ENCODE data around the gene FAM240B. TPM values are rescaled to one million over a fixed set of nuclear protein-coding genes. Genes with fewer than 3 reads are reported as not detected.

Gene FAM240B
- polyA plus RNA-seq, 3 donors, result not detected

- 100% methylated on average over 1 of the region's 4 CpGs for WGBS (ENCODE audit: insufficient coverage)
- no peak overlapping the region for H3K4me3 ChIP-seq (replicated peaks in 1 of 3; ENCODE audit: low read depth in 2 of 3, low read length in 3 of 3)
- H3K4me1 ChIP-seq (ENCODE audit: control insufficient read depth in 1 of 2, insufficient read depth in 2 of 2, low read length in 2 of 2), result peaks cover 0 to 3% of the 10 kb centered on the region in 2 donors
- peaks cover 13% of the 10 kb centered on the region for H3K4me1 Mint-ChIP-seq
- no peak overlapping the region for H3K27ac ChIP-seq (ENCODE audit: low read depth in 1 of 2, low read length in 2 of 2)
- intact Hi-C loops (cut with micrococcal nuclease), result no loop called here
- H3K36me3 Mint-ChIP-seq, result no peaks in the 10 kb centered on the region
- H3K27me3 ChIP-seq (ENCODE audit: control insufficient read depth in 2 of 2, insufficient read depth in 2 of 2, low read length in 2 of 2), result no peaks in the 10 kb centered on the region
- no peak overlapping the region for H3K27ac Mint-ChIP-seq
- H3K9me3 Mint-ChIP-seq, result peaks cover 0 to 3% (median 0%) of the 10 kb centered on the region in 7 donors
- no peak for TF ChIP-seq CTCF (IDR thresholded peaks at IDR 0.05)
- no peaks in the 10 kb centered on the region for H4K20me1 ChIP-seq (ENCODE audit: insufficient read depth, low read length)
- no peak overlapping the region for H3K4me3 Mint-ChIP-seq
- H3K36me3 ChIP-seq (replicated peaks in 1 of 2; ENCODE audit: control insufficient read depth in 1 of 2, insufficient read depth in 2 of 2, low read length in 2 of 2), result no peaks in the 10 kb centered on the region
- H3K9me3 ChIP-seq (replicated peaks in 1 of 2; ENCODE audit: control insufficient read depth in 1 of 2, insufficient read depth in 1 of 2, low read length in 2 of 2), result no peaks in the 10 kb centered on the region
- no peak overlapping the region for H2AFZ ChIP-seq (ENCODE audit: insufficient read depth, low read depth, low read length, poor library complexity, severe bottlenecking)
- no peaks in the 10 kb centered on the region for H3K79me2 ChIP-seq (ENCODE audit: insufficient read depth, low read length)
- H3K27me3 Mint-ChIP-seq (ENCODE audit: low read depth in 3 of 3), result peaks cover 0 to 9% (median 7%) of the 10 kb centered on the region in 3 donors
- no peak overlapping the region for H3K9ac ChIP-seq (ENCODE audit: insufficient read depth, low read length, poor library complexity, severe bottlenecking)
- no peak overlapping the region for H3K4me2 ChIP-seq (replicated peaks; ENCODE audit: extremely low read depth, low read length, poor library complexity, severe bottlenecking)
- no peak for DNase-seq
Measured at GRCh38 chr9:38671372-38671731, 48.6 kb downstream of the FAM240B start.

- H2AFZ ChIP-seq (ENCODE audit: insufficient read depth, low read depth, low read length, poor library complexity, severe bottlenecking), result no peak overlapping the region
- H3K4me2 ChIP-seq (replicated peaks; ENCODE audit: extremely low read depth, low read length, poor library complexity, severe bottlenecking), result no peak overlapping the region
- H3K79me2 ChIP-seq (ENCODE audit: insufficient read depth, low read length), result no peaks in the 10 kb centered on the region
- Mint-ChIP-seq H3K27ac (no peak overlapping the region), H3K36me3 (no peaks in the 10 kb centered on the region), H3K4me3 (no peak overlapping the region), H3K4me1 (peaks cover 10% of the 10 kb centered on the region), H3K27me3 (ENCODE audit: low read depth in 3 of 3) (peaks cover 0 to 9% (median 7%) of the 10 kb centered on the region in 3 donors), H3K9me3 (peaks cover 0 to 3% (median 0%) of the 10 kb centered on the region in 7 donors)
- peak overlapping the region; percentile 34 for H3K9ac ChIP-seq (ENCODE audit: insufficient read depth, low read length, poor library complexity, severe bottlenecking)
- no peaks in the 10 kb centered on the region for H3K27me3 ChIP-seq (ENCODE audit: control insufficient read depth in 2 of 2, insufficient read depth in 2 of 2, low read length in 2 of 2)
- H3K27ac ChIP-seq (ENCODE audit: low read depth in 1 of 2, low read length in 2 of 2), result no peak overlapping the region
- H3K9me3 ChIP-seq (replicated peaks in 1 of 2; ENCODE audit: control insufficient read depth in 1 of 2, insufficient read depth in 1 of 2, low read length in 2 of 2), result no peaks in the 10 kb centered on the region
- DNase-seq, result no peak
- 83% methylated on average over 1 of the region's 5 CpGs for WGBS (ENCODE audit: insufficient coverage)
- TF ChIP-seq CTCF (IDR thresholded peaks at IDR 0.05), result no peak
- no peaks in the 10 kb centered on the region for H4K20me1 ChIP-seq (ENCODE audit: insufficient read depth, low read length)
- peaks cover 0 to 3% of the 10 kb centered on the region in 2 donors for H3K4me1 ChIP-seq (ENCODE audit: control insufficient read depth in 1 of 2, insufficient read depth in 2 of 2, low read length in 2 of 2)
- no peak overlapping the region for H3K4me3 ChIP-seq (replicated peaks in 1 of 3; ENCODE audit: low read depth in 2 of 3, low read length in 3 of 3)
- no peaks in the 10 kb centered on the region for H3K36me3 ChIP-seq (replicated peaks in 1 of 2; ENCODE audit: control insufficient read depth in 1 of 2, insufficient read depth in 2 of 2, low read length in 2 of 2)
- intact Hi-C loops (cut with micrococcal nuclease), result no loop called here
Measured at GRCh38 chr9:38670542-38671371, 49.2 kb downstream of the FAM240B start.
